Measurements from ENCODE around the gene CTNNBIP1.

The CTNNBIP1 gene

DNA sequence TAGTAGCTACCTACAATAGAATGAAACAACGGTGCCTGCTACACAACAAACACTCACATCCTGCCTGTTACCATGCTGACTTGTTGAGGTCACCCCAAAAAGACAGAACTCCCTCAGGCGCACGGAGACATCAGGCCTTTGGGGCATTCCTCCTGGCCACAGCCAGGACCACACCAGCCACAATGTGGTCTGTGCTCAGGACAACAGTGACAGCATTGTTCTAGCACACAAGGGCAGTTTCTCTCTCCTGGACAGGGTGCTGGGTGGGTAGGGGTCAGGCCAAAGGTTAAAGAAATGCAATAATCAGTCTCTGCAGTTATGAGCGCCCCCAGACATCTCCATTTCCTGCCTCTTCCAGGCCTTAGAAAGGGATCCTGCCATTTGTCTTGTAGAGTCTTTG, 39.5 kb downstream of the CTNNBIP1 start:
- no peak for TF ChIP-seq CTCF (conservative IDR thresholded peaks at IDR 0.05)
- no peak overlapping the region for H3K27ac ChIP-seq

- H3K27ac ChIP-seq = no peak overlapping the region
- TF ChIP-seq CTCF (conservative IDR thresholded peaks at IDR 0.05) = no peak
Observed at GRCh38 chr1:9869831-9870251, 40.2 kb downstream of the CTNNBIP1 start.

DNA sequence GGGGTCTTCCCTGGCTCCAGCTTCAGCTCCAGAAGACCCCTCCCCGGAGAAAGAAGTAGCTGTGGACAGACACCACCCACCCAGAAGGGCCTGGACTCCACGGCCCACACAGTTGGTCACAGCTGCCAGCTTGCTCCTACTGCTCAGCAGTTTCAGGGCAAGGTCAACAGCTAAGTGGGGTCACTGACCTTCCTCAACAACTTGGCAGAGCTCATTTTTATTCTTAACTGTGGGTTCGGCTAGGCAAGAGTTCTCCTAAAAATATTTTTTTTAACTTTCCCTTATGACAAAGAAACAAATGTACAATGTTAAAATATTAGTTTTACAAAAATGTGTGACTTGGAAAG, 41.9 kb downstream of the CTNNBIP1 start:
- TF ChIP-seq CTCF (conservative IDR thresholded peaks at IDR 0.05) = no peak
- no peak overlapping the region for H3K27ac ChIP-seq

DNA sequence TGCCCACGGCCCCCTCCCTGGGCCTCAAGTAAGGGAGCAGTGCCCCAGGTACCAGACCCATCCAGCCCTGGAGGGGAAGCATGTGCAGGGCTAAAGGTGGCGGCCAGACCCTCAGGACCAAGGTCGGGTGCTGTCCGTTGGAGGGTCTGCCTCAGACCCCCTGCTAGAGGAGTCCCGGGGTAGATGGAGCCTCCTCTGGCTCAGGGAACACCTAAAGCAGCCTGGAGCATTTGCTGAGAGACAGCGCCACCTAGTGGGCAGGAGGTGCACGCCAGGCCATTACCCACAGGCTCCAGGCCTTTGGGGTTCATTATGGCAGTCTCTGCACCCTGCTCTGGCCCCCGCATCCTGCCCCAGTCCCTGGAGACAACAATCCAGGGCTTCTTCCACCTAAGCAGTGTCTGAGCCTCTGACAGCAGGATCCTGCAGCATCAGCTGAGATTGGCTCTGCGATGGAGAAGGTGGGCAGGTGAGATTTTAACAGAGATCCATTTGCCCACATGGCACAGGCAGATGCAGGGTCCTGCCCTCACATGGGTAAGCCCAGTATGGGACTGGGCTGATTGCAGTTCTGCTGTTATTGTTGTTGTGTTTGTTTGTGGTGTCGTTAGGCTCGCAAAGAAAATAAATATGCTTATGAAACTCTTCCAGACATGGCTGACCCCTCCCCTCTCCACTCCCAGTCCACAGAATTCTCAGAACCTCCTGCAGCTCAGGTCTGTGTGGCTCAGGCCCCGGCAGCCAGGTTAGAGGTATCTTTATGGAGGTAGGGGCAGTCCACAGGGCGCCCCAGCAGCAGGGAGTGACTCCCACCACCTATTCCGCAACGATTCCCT, 42.4 kb downstream of the CTNNBIP1 start:
- TF ChIP-seq CTCF (conservative IDR thresholded peaks at IDR 0.05) = peak; percentile 93
- peak overlapping the region; percentile 31; the same call in 1 of the 2 replicates for H3K27ac ChIP-seq

GRCh38 chr1:9866836-9867235, 43.2 kb downstream of the CTNNBIP1 start:
- H3K27ac ChIP-seq = peak overlapping the region; percentile 31; the same call in 1 of the 2 replicates
- no peak for TF ChIP-seq CTCF (conservative IDR thresholded peaks at IDR 0.05)

- H3K27ac ChIP-seq = peak overlapping the region; percentile 5; the same call in 1 of the 2 replicates
- TF ChIP-seq CTCF (conservative IDR thresholded peaks at IDR 0.05) = no peak
Observed at GRCh38 chr1:9865724-9866123, 44.3 kb downstream of the CTNNBIP1 start.

DNA sequence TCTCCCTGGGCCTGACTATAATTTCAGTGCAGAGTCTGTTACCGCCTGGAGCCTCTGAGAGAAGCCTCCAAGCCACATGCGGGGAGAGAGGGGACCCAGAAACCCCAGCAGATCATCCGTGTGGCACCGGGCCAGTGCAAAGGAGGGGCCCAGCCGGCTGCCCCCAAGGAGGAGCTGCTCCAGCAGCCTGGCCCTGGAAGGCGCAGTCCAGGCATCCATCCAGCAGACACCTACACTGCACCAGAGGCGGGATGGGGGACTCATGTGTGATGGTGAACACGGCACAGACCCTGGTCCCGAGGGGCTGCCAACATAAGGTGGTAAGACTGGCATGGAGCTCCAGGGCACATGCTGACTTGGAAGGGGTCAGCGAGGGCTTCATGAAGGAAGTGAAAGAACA, 46.7 kb downstream of the CTNNBIP1 start:
- H3K27ac ChIP-seq = no peak overlapping the region

More for the DNA sequence above, 46.7 kb downstream of the CTNNBIP1 start:
- no peak for TF ChIP-seq CTCF (conservative IDR thresholded peaks at IDR 0.05)

Measured in VCaP (cell line).